B cell (primary cell): ENCODE data around the gene PIK3CD. TPM values are rescaled to one million over a fixed set of nuclear protein-coding genes. Genes with fewer than 3 reads are reported as not detected.
A peak's percentile ranks its signal among the peaks of the same experiment; 100 is the strongest.

ENCODE experiments used
- ATAC-seq: fragments of 200-7000 bp; cut with Tn5 transposase; one replicate; pipeline ENCODE4 v1.10.0; 2021; ENCODE audit warnings: low read depth, mild to moderate bottlenecking, moderate number of reproducible peaks, moderate library complexity
- CTCF ChIA-PET: fragments of 350-600 bp; sonication (Branson Sonifier 250); formaldehyde crosslinking; loops from one replicate; lab custom pipeline; 2021; ENCODE audit warnings: antibody characterized with exemption, inconsistent platforms; lab: Charles Lee
- POLR2A ChIA-PET: fragments of 350-600 bp; sonication (Branson Sonifier 250); formaldehyde crosslinking; loops from one replicate; lab custom pipeline; 2021; ENCODE audit warnings: antibody characterized with exemption; lab: Charles Lee
- DNase-seq: peaks from one replicate; pipeline ENCODE4 v3.0.0; 2013
- H2AFZ ChIP-seq: 2 replicates; pipeline ENCODE4 v1.6.1; 2012; ENCODE audit warnings: mild to moderate bottlenecking, low read depth, low read length; ENCODE audit not compliant: insufficient read depth, poor library complexity, severe bottlenecking
- H3K27ac ChIP-seq, 2 donors: 1 replicate in 1 of 2; 2 replicates in 1 of 2; pipeline ENCODE4 v1.5.1; 2012 to 2013; ENCODE audit warnings: low read length in 2 of 2, mild to moderate bottlenecking in 2 of 2, moderate library complexity in 1 of 2
- H3K27me3 ChIP-seq, 4 experiments: fragments of 200-600 bp in 1 of 4; sonication (generic) in 1 of 4; replicated peaks in 1 of 4; 1 replicate in 2 of 4; 2 replicates in 2 of 4; pipeline versions ENCODE4 v1.6.1 to v1.7.0; 2013 to 2016; ENCODE audit warnings: low read length in 3 of 4, mild to moderate bottlenecking in 2 of 4, mixed read lengths in 1 of 4, moderate library complexity in 1 of 4; ENCODE audit not compliant: insufficient read depth in 4 of 4, control insufficient read depth in 3 of 4; ENCODE audit errors: control extremely low read depth in 1 of 4
- H3K36me3 ChIP-seq, 2 experiments: replicated peaks in 1 of 2; 1 replicate in 1 of 2; 2 replicates in 1 of 2; pipeline versions ENCODE4 v1.6.1 to v1.7.1; 2013; ENCODE audit warnings: low read length in 1 of 2; ENCODE audit not compliant: insufficient read depth in 2 of 2, control insufficient read depth in 1 of 2; ENCODE audit errors: control extremely low read depth in 1 of 2, extremely low read depth in 1 of 2
- H3K4me1 ChIP-seq, 2 donors: fragments of 200-600 bp in 1 of 2; sonication (generic) in 1 of 2; 1 replicate in 1 of 2; 2 replicates in 1 of 2; pipeline versions ENCODE4 v1.5.1 to v1.6.1; 2013 to 2017; ENCODE audit warnings: low read length in 2 of 2; ENCODE audit not compliant: control insufficient read depth in 2 of 2, insufficient read depth in 2 of 2
- H3K4me2 ChIP-seq: replicated peaks from 2 replicates; pipeline ENCODE3; 2012; ENCODE audit warnings: mild to moderate bottlenecking, low read depth, low read length; ENCODE audit not compliant: poor library complexity, severe bottlenecking
- H3K4me3 ChIP-seq, 5 experiments: fragments of 200-600 bp in 1 of 5; sonication (generic) in 1 of 5; 1 replicate in 3 of 5; 2 replicates in 2 of 5; pipeline versions ENCODE4 v1.5.1 to v1.7.0; 2011 to 2016; ENCODE audit warnings: low read length in 4 of 5, mild to moderate bottlenecking in 4 of 5, low read depth in 2 of 5, control low read depth in 1 of 5, moderate library complexity in 1 of 5; ENCODE audit not compliant: insufficient read depth in 1 of 5; ENCODE audit errors: control extremely low read depth in 1 of 5, extremely low read depth in 1 of 5
- H3K79me2 ChIP-seq: fragments of 200-600 bp; sonication (generic); one replicate; pipeline ENCODE4 v1.6.0; 2016; ENCODE audit warnings: low read length; ENCODE audit not compliant: control insufficient read depth, insufficient read depth
- H3K9ac ChIP-seq: fragments of 200-600 bp; sonication (generic); 2 replicates; pipeline ENCODE4 v1.6.1; 2017; ENCODE audit warnings: mild to moderate bottlenecking, low read length, moderate library complexity
- H3K9me3 ChIP-seq, 3 donors: one replicate each; pipeline versions ENCODE4 v1.6.1 to v1.7.1; 2013; ENCODE audit warnings: low read length in 2 of 3; ENCODE audit not compliant: control insufficient read depth in 2 of 3, insufficient read depth in 1 of 3; ENCODE audit errors: control extremely low read depth in 1 of 3
- H4K20me1 ChIP-seq: 2 replicates; pipeline ENCODE4 v1.6.0; 2012; ENCODE audit warnings: mild to moderate bottlenecking, low read length; ENCODE audit not compliant: insufficient read depth, control insufficient read depth, poor library complexity, severe bottlenecking
- H3K27ac Mint-ChIP-seq: one replicate; pipeline ENCODE4 v1.8.0; 2021; ENCODE audit warnings: mixed read lengths
- H3K27me3 Mint-ChIP-seq: one replicate; pipeline ENCODE4 v1.8.0; 2021; ENCODE audit warnings: mixed read lengths
- H3K4me1 Mint-ChIP-seq: one replicate; pipeline ENCODE4 v1.8.0; 2021; ENCODE audit warnings: mixed read lengths
- H3K4me3 Mint-ChIP-seq: one replicate; pipeline ENCODE4 v1.8.0; 2021; ENCODE audit warnings: mixed read lengths
- H3K9me3 Mint-ChIP-seq: one replicate; pipeline ENCODE4 v1.8.0; 2022; ENCODE audit warnings: mixed read lengths; ENCODE audit not compliant: insufficient read depth
- CTCF ChIP-seq: fragments of 200-600 bp; IDR thresholded peaks from one replicate; pipeline ENCODE4 v1.8.0; 2022; ENCODE audit warnings: antibody characterized with exemption, mild to moderate bottlenecking
- EZH2 ChIP-seq: IDR thresholded peaks from 2 replicates; pipeline ENCODE4 v1.6.1; 2012; ENCODE audit warnings: borderline replicate concordance, low read depth, mild to moderate bottlenecking, moderate library complexity, low read length; ENCODE audit not compliant: insufficient read depth, poor library complexity, severe bottlenecking
- WGBS: methylation state at CpG from one replicate; pipeline ENCODE4 v1.1.5; 2013; ENCODE audit warnings: missing lambda C conversion rate; ENCODE audit not compliant: insufficient coverage; 5-methylcytosine and 5-hydroxymethylcytosine counted together
- intact Hi-C: fragments of 100-400 bp; cut with micrococcal nuclease; formaldehyde crosslinking; loops from one replicate; pipeline ENCODE4 v1.10.0; 2022
- polyA plus RNA-seq: library from polyadenylated mRNA; depleted of rRNA; stranded (reverse); fragments of >200 nt; gene quantifications from 2 replicates; pipeline ENCODE4 v1.2.3, GENCODE V29; 2012
- total RNA-seq, 2 donors: library from RNA; stranded (reverse); fragments of 120-200 nt in 1 of 2; gene quantifications; 1 replicate in 1 of 2; 2 replicates in 1 of 2; pipeline versions ENCODE4 v1.2.3 to v1.2.4, GENCODE V29; 2013 to 2022

The PIK3CD gene
- total and polyA plus RNA-seq, 2 donors (not counting 1 experiment from before 2014, with no cell fraction given), result 144 to 222 TPM

DNA sequence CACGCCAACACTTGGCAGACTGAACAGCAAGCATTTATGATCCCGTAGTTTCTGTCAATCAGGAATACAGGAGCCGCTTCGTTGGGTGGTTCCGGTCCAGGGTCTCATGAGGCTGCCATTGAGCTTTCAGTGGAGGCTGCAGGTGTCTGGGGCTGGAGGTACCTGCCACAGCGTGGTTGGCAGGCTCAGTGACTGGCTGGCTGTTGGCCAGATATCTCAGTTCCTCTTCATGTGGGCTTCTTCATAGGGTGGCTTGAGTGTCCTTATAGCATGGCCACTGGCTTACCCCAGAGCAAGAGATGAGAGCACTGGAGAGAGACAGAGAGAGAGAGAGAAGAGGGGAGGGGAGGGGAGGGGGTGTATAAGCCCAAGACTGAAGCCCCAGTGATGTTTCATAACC lies 29.3 kb downstream of the PIK3CD start:
- no peak overlapping the region for H3K9ac ChIP-seq
- H3K27ac ChIP-seq, result peak overlapping the region; percentile 0 to 78
- TF ChIP-seq CTCF (no peak), EZH2 (no peak)
- peak overlapping the region; percentile 53 for H3K4me2 ChIP-seq
- H3K27ac Mint-ChIP-seq, result peak overlapping the region; percentile 83
- peaks cover 2 to 46% of the 10 kb centered on the region in 2 experiments for H3K36me3 ChIP-seq
- peak overlapping the region; percentile 31 for H3K4me3 Mint-ChIP-seq
- H3K27me3 ChIP-seq, result no peaks in the 10 kb centered on the region
- no peaks in the 10 kb centered on the region for H3K9me3 ChIP-seq
- peaks cover 95% of the 10 kb centered on the region for H4K20me1 ChIP-seq
- DNase-seq (peak; percentile 53), ATAC-seq (peak; percentile 66)
- ChIA-PET POLR2A (interaction anchor here (0.8 to 1.0 kb wide), 2 partner anchors 39 to 87 kb away, joined by 3 to 5 read pairs; no protein-coding TSS in a partner anchor), CTCF (interaction anchor here (1.0 to 2.3 kb wide), 6 partner anchors 8 to 65 kb away, joined by 3 to 14 read pairs (median 6); no protein-coding TSS in a partner anchor)
- H3K4me1 Mint-ChIP-seq, result peaks cover 54% of the 10 kb centered on the region
- H3K79me2 ChIP-seq, result peaks cover 99% of the 10 kb centered on the region
- H2AFZ ChIP-seq, result no peak overlapping the region
- 33% methylated on average over 6 of the region's 6 CpGs for WGBS
- no peaks in the 10 kb centered on the region for H3K9me3 Mint-ChIP-seq
- intact Hi-C loops, result no loop called here
- no peak overlapping the region for H3K4me3 ChIP-seq
- peaks cover 45 to 74% of the 10 kb centered on the region in 2 donors for H3K4me1 ChIP-seq
- H3K27me3 Mint-ChIP-seq, result no peaks in the 10 kb centered on the region

- intact Hi-C loops, result loop anchor here (1.0 kb wide), 1 partner anchor 30 kb away; no protein-coding TSS in a partner anchor
- CTCF ChIA-PET, result interaction anchor here (0.8 to 11.4 kb wide), 4 partner anchors 12 to 95 kb away, joined by 3 to 119 read pairs (median 3); no protein-coding TSS in a partner anchor
- WGBS, result no CpG with 5 or more reads among the region's 1 CpG
- Mint-ChIP-seq H3K4me1 (peaks cover 57% of the 10 kb centered on the region), H3K9me3 (no peaks in the 10 kb centered on the region), H3K4me3 (peak overlapping the region; percentile 44), H3K27me3 (no peaks in the 10 kb centered on the region), H3K27ac (peak overlapping the region; percentile 28)
- Histone ChIP-seq H3K4me3 (no peak overlapping the region), H3K9me3 (no peaks in the 10 kb centered on the region), H3K27me3 (no peaks in the 10 kb centered on the region), H3K9ac (no peak overlapping the region), H3K4me1 (peaks cover 59 to 83% of the 10 kb centered on the region in 2 donors), H3K4me2 (peak overlapping the region; percentile 26), H3K27ac (peak overlapping the region in 1 of 2 donors; percentile 74), H2AFZ (no peak overlapping the region), H3K36me3 (peaks cover 5 to 27% of the 10 kb centered on the region in 2 experiments), H4K20me1 (peaks cover 95% of the 10 kb centered on the region), H3K79me2 (peaks cover 98% of the 10 kb centered on the region)
- no peak for DNase-seq
- POLR2A ChIA-PET, result interaction anchor here (1.5 kb wide), 1 partner anchor 20 kb away, joined by 6 read pairs; no protein-coding TSS in a partner anchor
- ATAC-seq, result no peak
- TF ChIP-seq EZH2 (no peak), CTCF (no peak)
These were observed 33.3 kb downstream of the PIK3CD start for GRCh38 chr1:9684801-9685200.
